Stimulated activated CD8-positive, alpha-beta memory T cell treated with anti-CD3 and anti-CD28 coated beads, Interleukin-2, amount 100 ng/mL, for 48 hours (primary cell): Measurements from ENCODE around the gene RFC3.
"Not testable (repeated sequence)": the region's sequence is repeated elsewhere in the genome, so short reads cannot be mapped to it uniquely, and the experiment has no call there.

Experiments used
- DNase-seq, 2 donors: peaks; one replicate each; pipeline ENCODE4 v3.0.0-alpha.2; 2020; ENCODE audit warnings: low read depth in 2 of 2

Gene RFC3

GRCh38 chr13:33817901-33818706 lies at the start of gene RFC3:
RFC3 (plus strand) TSS chr13:33818149; CDS start chr13:33818179, 30 bp downstream.
- peak; percentile 86 to 90 for DNase-seq

- no peak for DNase-seq
Measured at GRCh38 chr13:33771296-33771695, 46.7 kb upstream of the RFC3 start.

- no peak for DNase-seq
Measured at GRCh38 chr13:33773790-33774462, 44.0 kb upstream of the RFC3 start.

- no peak for DNase-seq
Measured at GRCh38 chr13:33775339-33776108, 42.4 kb upstream of the RFC3 start.

- no peak for DNase-seq
Measured at GRCh38 chr13:33776239-33776881, 41.6 kb upstream of the RFC3 start.

GRCh38 chr13:33782631-33783030 lies 35.3 kb upstream of the RFC3 start:
- DNase-seq, result no peak

- DNase-seq, result not testable (repeated sequence)
Measured at GRCh38 chr13:33783212-33783611, 34.7 kb upstream of the RFC3 start.

- DNase-seq, result no peak
Measured at GRCh38 chr13:33784738-33785137, 33.2 kb upstream of the RFC3 start.

- DNase-seq, result no peak
Measured at GRCh38 chr13:33785384-33785783, 32.6 kb upstream of the RFC3 start.

GRCh38 chr13:33787051-33787591 lies 30.8 kb upstream of the RFC3 start:
- no peak for DNase-seq

- DNase-seq, result no peak
Measured at GRCh38 chr13:33789066-33789606, 28.8 kb upstream of the RFC3 start.

GRCh38 chr13:33789739-33790138 lies 28.2 kb upstream of the RFC3 start:
- DNase-seq, result no peak

- DNase-seq, result no peak
Measured at GRCh38 chr13:33793726-33794125, 24.2 kb upstream of the RFC3 start.

- no peak for DNase-seq
Measured at GRCh38 chr13:33794576-33794975, 23.4 kb upstream of the RFC3 start.

GRCh38 chr13:33796095-33796494 lies 21.9 kb upstream of the RFC3 start:
- no peak for DNase-seq

GRCh38 chr13:33797622-33798021 lies 20.3 kb upstream of the RFC3 start:
- no peak for DNase-seq

GRCh38 chr13:33798023-33798422 lies 19.9 kb upstream of the RFC3 start:
- DNase-seq, result no peak

- no peak for DNase-seq
Measured at GRCh38 chr13:33799950-33800592, 17.9 kb upstream of the RFC3 start.

- no peak for DNase-seq
Measured at GRCh38 chr13:33800646-33801186, 17.2 kb upstream of the RFC3 start.

GRCh38 chr13:33806470-33807248 lies 11.3 kb upstream of the RFC3 start:
- no peak for DNase-seq
